Stimulated activated CD4-positive, alpha-beta T cell treated with anti-CD3 and anti-CD28 coated beads, Interleukin-15, amount 100 ng/mL, for 24 hours (primary cell): ENCODE data around the gene ZFX.

Source experiments
- DNase-seq: peaks from one replicate; pipeline ENCODE4 v3.0.0-alpha.2; 2020

ZFX gene

DNA sequence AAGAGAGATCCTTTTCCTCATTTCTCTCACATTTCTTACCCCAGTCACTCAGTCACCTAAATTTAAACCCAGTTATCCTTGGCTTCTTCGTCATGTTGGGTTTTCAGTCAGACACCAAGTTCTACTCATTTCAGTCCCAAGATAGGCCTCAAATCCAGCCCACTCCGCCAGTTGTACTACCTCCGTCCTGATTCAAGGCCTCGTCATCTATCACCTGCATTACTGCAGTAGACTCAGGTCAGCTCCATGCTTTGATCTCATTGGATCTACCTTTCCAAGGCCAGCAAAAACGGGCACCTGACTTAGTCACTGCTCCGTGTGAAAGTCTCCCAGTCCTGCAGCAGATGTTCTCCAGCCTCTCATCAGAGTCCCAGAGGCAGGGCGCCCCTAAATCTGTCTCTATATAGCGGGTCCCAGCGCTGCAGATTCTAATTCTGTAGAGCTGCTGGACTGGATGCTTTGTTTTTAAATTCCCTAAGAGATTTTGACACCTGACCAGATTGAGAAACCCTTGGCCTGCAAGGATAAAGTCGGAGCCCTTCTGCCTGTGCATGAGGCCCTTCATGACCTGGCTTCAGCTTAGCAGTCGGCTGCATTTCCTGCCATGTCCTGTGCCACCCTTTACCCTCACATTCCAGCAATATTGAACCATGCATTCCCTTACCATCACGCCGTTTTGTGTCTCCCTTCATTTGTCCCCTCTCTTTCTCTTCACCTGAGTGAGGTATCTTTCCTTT is 53.7 kb downstream of the ZFX start:
- DNase-seq: peak; percentile 11

DNA sequence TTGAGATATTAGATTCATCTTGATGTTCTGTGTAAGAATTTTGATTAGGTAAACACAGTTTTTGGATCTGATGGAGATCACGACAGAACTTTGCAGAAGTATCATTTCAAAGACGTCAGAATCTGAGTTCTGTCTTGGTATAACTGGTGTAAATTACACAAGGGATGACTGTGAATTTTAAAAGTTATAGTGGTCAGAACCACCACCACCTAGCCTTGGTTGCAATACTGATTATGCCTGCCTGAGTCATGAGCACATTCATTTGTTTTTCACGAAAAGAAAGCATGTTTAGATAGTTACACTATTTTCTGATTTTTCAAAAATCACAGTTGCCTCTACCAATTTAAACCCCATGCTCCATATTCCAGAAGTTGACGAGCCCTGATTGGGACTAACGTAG is 54.8 kb downstream of the ZFX start:
- no peak for DNase-seq

GRCh38 chrX:24204958-24205357 is 55.4 kb downstream of the ZFX start:
- no peak for DNase-seq

DNA sequence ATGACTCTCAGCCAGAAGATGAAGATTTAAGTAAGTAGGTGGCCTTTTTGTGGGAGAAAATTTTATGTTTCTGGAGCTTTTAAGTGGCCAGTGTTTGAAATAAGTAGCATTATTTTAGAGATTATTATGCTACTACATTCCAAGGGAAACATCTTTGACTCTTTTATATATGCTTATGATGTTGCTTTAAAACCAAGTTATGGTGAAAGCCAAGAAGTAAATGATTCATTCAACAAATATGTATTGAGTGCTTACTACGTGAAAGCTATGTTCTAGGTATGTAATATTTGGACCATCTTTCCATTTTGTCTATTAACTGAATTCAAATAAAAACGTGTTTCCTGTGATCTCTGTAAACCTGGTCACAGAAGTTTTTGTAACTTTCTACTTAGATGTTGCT is 58.3 kb downstream of the ZFX start:
- DNase-seq: no peak

GRCh38 chrX:24208496-24209240 is 59.1 kb downstream of the ZFX start:
- no peak for DNase-seq

DNA sequence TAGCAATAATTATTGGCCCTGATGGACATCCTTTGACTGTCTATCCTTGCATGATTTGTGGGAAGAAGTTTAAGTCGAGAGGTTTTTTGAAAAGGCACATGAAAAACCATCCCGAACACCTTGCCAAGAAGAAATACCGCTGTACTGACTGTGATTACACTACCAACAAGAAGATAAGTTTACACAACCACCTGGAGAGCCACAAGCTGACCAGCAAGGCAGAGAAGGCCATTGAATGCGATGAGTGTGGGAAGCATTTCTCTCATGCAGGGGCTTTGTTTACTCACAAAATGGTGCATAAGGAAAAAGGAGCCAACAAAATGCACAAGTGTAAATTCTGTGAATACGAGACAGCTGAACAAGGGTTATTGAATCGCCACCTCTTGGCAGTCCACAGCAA is 60.7 kb downstream of the ZFX start:
- no peak for DNase-seq

- DNase-seq: no peak
These were observed 65.0 kb downstream of the ZFX start for GRCh38 chrX:24214568-24214967.

- DNase-seq: no peak
These were observed 65.7 kb downstream of the ZFX start for GRCh38 chrX:24215272-24215671.

DNA sequence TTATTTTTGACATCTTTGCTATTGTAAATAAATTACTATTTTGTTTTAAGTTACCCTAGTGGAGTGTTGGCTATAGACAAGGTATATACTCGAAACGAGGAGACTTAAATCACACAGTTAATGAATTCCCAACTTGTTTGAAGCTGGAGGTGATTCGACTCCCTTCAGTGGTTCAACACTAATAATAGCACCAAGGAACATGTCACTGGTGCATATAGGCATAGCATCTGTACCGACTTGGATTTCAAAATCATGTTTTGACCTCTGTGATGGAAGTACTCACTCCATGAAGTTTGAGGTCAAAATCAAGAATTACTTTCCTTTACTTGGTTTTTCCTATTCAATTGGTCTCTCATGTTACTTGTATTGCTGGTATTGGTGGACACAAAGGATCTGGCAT is 66.5 kb downstream of the ZFX start:
- no peak for DNase-seq

DNA sequence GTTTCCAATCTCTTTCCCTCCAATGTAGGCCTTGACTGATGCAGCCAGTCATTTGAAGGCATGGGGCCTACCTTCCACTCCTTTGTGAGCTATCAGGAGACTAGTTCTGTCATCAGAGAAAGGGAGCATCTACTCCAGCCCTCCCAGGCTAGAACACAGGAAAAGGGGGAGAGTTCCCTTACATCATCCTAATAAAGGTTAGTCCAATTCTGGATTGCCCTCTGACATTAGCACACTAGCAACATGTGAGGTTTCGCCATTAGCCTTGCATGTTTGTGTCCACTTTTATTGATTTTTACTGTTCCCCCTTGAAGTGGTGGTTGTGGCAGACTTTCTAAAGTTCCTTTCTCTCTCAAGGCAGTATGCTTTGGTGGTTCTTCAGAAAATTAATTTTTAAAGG is 67.3 kb downstream of the ZFX start:
- no peak for DNase-seq

DNA sequence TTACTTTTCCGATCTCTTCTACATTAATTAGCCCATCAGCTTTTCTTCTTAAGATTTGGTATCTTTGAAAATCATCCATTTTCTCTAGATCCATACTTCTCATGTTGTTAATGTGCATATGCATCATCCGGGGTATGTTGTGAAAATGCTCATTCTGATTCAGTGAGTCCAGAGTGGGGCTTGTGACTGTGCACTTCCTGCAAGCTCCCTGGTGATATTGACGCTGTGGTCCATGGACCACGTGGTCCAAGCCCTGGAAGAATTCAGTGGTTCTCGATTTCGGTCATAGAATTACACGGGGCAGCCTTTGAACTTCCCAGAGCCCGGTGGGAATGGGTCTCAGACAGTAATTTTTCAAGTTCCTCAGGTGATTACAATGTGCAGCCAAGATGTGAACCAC is 69.8 kb downstream of the ZFX start:
- DNase-seq: no peak

DNA sequence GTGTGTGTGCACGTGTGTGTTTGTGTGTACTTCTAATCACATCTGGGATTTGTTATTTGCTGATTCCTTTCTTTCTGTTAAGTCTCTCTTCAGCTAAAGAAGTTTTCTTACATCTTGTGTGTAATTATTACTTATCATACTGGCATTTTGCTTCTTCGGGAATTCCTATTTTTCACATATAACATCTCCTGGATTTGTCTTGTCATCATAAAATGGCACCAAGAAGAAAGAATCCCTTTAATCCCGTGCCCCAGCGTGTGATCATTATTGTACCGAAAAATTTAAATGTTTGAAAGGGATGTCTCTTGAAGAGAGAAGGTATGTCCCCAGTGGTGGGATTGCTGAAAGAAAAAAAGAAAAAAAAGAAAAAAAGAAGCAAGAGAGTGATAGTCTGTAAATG is 72.3 kb downstream of the ZFX start:
- DNase-seq: no peak

GRCh38 chrX:24225265-24225664 is 75.7 kb downstream of the ZFX start:
- DNase-seq: no peak

DNA sequence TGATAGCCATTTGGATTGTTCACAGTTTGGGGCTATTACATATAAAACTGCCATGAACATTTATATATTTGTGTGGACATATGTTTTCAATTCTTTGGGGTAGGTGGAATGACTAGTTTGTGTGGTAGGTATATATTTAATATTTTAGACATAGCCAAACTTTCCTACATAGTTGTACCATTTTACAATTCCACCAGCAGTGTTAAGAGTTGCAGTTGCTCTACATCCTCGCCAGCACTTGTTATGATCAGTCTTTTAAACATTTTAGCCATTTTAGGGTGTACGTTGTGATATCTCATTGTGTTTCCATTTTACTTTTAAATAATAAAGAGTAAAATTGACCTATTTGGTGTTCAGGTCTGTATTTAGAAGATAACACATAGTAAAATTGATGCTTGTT is 76.6 kb downstream of the ZFX start:
- no peak for DNase-seq

GRCh38 chrX:24228596-24228995 is 79.1 kb downstream of the ZFX start:
- DNase-seq: no peak

DNA sequence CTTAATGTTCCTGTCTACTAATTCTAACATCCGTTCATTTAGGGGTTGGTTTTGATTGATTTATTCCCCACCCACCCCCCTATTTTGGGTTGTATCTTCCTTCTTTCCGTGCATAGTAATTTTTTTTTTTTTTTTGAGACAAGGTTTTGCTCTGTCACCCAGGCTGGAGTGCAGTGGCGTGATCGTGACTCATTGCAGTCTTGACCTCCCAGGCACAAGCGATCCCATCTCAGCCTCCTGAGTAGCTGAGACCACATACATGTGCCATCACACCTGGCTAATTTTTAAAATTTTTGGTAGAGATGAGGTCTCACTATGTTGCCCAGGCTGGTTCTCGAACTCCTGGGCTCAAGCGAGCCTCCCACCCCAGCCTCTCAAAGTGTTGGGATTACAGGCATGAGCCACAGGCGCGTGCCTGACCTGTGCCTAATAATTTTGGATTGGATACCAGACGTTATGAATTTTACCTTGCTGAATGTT is 79.9 kb downstream of the ZFX start:
- no peak for DNase-seq

GRCh38 chrX:24229976-24230375 is 80.4 kb downstream of the ZFX start:
- DNase-seq: no peak

DNA sequence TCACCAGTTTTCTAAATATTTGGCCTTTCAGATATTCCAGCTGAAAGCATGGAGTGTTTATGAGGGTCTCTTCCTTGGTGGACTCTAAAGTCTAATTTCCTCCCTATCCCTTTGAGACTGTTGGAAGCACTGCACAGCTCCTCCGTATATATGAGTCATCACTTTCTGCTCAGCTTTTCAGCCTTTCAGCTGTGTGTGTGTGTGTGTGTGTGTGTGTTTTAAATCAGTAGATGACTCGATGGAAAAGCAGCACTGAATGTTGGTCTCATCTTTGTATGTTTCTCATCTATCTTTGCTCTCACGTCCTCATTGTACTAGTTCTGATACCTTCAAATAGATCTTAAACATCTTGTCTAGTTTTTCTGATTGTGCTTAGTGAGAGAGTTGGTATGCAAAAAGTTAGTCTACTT is 81.6 kb downstream of the ZFX start:
- no peak for DNase-seq

- DNase-seq: no peak
These were observed 82.2 kb downstream of the ZFX start for GRCh38 chrX:24231641-24232179.

DNA sequence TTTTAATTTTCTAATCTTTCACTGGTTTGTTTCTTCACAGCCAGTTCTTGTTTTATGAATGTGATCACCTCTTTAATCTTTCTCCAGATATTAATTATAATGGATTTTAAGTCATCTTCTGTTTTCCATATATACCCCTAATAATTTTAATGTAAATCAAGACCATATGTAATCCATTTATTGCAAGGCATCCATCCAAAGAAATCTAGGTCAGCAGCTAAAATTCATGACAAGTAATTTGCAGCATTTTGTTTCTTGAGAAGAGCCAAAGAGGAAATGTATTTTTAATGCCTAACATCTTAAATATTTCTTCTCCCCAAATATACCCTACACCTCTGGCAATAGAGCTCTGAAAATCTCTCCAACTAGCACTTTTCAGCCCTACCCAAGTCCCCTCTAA is 83.3 kb downstream of the ZFX start:
- no peak for DNase-seq

GRCh38 chrX:24235084-24235710 is 85.7 kb downstream of the ZFX start:
- no peak for DNase-seq

- DNase-seq: no peak
These were observed 92.5 kb downstream of the ZFX start for GRCh38 chrX:24241822-24242648.

- DNase-seq: no peak
These were observed 93.2 kb downstream of the ZFX start for GRCh38 chrX:24242649-24243175.
